ENCODE results near the gene RHOV.

The RHOV gene

DNA sequence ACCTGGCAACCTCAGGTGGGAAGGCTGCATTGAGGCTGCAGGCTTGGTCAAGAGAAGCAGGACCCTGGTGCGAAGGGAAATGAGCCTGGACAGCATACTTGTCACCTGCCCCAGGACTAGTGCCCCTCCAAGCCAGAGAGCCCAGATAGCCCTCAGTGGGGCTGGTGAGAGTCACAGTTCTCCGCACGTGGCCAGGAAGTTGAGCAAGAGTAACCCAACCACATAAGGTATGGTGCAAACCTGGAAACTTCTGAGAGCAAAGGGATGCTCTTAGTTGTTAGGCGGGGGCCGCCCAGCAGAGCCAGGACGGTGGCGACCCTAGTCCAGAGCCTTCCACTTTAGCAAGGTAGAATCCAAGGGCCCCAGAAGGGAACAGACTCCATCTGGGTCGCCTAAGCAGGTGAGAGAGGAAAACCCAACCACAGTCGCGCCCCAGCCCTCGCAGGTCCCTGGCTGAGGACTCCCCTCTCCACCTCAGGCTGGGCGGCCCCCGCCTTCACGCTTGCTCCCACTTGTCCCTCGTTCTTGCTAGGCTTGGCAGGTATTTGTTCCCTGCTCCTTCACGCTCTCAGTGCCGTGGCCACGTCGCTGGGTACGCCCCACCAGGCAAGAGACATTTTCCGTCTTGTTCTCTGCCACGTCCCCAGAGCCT lies 19.1 kb upstream of the RHOV start:
- H3K4me1 Mint-ChIP-seq (ENCODE audit: low read depth), result peaks cover 33% of the 10 kb centered on the region
- H3K9me3 Mint-ChIP-seq (ENCODE audit: low read depth), result no peaks in the 10 kb centered on the region
- H3K4me3 Mint-ChIP-seq, result peak overlapping the region; percentile 99
- no peaks in the 10 kb centered on the region for H3K36me3 Mint-ChIP-seq
- no peak overlapping the region for H3K27ac Mint-ChIP-seq
- H3K27me3 Mint-ChIP-seq, result no peaks in the 10 kb centered on the region

DNA sequence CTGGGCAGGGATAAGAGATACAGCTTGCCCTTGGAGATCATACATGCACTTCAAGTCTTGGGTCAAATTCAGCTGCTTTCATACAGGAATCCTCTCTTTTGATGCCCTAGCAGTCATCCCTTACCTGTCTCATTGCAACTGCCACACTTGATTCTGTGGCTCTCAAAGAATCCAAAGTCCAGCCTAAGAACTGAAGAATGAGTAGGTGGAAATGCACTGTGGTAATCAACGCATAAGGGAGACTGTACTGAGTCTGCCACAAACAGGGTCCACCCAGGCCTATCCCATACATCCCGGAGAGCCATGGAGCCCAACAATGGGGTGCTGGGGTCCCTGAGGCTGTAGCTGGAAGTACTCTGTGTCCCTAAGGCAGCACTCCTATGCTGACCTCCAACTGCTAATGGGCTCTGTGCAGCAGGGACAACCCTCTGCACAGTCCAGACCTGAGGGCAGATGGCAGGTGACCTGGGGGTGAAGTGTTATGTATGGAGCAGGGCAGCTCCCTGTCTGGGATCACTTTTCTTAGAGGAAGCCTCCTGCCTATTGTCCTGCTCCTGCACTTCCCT lies 18.5 kb upstream of the RHOV start:
- no peaks in the 10 kb centered on the region for H3K27me3 Mint-ChIP-seq
- no peaks in the 10 kb centered on the region for H3K9me3 Mint-ChIP-seq (ENCODE audit: low read depth)
- no peaks in the 10 kb centered on the region for H3K36me3 Mint-ChIP-seq
- H3K27ac Mint-ChIP-seq, result no peak overlapping the region
- H3K4me1 Mint-ChIP-seq (ENCODE audit: low read depth), result peaks cover 29% of the 10 kb centered on the region
- peak overlapping the region; percentile 35 for H3K4me3 Mint-ChIP-seq

DNA sequence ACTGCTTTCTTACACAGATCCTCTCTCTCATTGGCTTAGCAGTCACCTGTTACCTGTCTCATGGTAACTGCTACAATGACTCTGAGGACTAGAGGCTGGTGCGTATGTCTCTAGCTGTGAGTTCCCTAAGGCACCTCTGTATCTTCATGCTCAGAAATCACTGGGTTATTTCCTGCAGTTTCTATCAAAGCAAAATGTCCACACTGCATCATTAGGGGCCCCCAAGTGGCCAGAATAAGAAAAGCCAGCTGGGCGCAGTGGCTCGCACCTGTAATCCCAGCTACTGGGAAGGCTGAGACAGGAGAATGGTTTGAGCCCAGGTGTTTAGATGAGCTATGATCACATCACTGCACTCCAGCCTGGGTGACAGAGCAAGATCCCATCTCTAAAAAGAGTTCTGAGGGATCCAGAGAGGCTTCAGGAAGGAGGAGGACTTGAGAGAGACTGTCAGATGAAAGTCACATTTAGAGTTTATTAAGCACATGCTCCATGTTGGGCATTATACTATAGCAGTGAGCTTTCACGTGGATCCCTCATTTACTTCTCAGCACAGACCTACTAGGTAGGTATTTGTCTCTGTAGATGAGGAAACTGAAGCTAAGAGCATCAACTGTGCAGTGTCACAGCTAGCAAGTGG lies 17.9 kb upstream of the RHOV start:
- Mint-ChIP-seq H3K36me3 (no peaks in the 10 kb centered on the region), H3K27me3 (no peaks in the 10 kb centered on the region), H3K9me3 (ENCODE audit: low read depth) (no peaks in the 10 kb centered on the region), H3K4me1 (ENCODE audit: low read depth) (peaks cover 25% of the 10 kb centered on the region), H3K4me3 (no peak overlapping the region), H3K27ac (no peak overlapping the region)

DNA sequence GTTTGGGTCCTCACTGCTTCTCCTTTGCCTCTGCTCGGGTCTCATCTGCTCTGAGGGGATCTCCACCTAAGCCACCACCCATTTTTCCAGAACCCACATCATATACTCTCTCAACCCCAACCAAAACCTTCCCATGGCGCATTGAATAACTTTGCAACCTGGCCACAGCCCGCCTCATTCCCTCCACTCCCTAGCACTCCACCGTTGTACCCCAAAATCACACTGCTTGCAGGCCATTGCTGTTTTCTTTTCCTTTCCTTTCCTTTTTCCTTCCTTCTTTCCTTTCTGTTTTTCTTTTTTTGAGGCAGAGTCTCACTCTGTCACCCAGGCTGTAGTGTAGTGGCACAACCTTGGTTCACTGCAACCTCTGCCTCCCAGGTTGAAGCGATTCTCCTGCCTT lies 17.1 kb upstream of the RHOV start:
- no peaks in the 10 kb centered on the region for H3K36me3 Mint-ChIP-seq
- no peaks in the 10 kb centered on the region for H3K9me3 Mint-ChIP-seq (ENCODE audit: low read depth)
- H3K27me3 Mint-ChIP-seq, result no peaks in the 10 kb centered on the region
- peaks cover 26% of the 10 kb centered on the region for H3K4me1 Mint-ChIP-seq (ENCODE audit: low read depth)
- H3K4me3 Mint-ChIP-seq, result no peak overlapping the region
- no peak overlapping the region for H3K27ac Mint-ChIP-seq

- no peak overlapping the region for H3K4me3 Mint-ChIP-seq
- H3K4me1 Mint-ChIP-seq (ENCODE audit: low read depth), result peaks cover 23% of the 10 kb centered on the region
- H3K9me3 Mint-ChIP-seq (ENCODE audit: low read depth), result no peaks in the 10 kb centered on the region
- H3K27ac Mint-ChIP-seq, result no peak overlapping the region
- no peaks in the 10 kb centered on the region for H3K36me3 Mint-ChIP-seq
- H3K27me3 Mint-ChIP-seq, result no peaks in the 10 kb centered on the region
These were observed 15.1 kb upstream of the RHOV start for GRCh38 chr15:40889112-40889511.

DNA sequence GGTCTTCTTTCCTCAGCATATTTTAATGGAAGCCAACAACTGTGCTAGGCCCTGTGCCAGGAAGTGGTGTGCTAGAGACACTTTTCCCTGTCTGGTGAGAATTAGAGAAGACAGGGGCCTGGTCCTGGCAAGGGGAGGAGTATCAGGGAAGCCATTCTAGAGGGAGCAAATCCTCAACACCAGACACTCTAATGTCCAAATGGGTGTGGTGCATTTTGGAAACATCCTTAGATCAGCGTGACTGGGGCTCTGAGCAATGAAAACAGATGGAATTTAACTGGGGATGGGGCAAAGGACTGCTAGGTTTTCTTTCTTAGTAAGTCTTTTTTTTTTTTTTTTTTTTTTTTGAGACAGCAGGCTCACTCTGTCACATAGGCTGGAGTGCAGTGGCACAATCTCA lies 12.6 kb upstream of the RHOV start:
- H3K27ac Mint-ChIP-seq, result no peak overlapping the region
- H3K36me3 Mint-ChIP-seq, result no peaks in the 10 kb centered on the region
- peaks cover 15% of the 10 kb centered on the region for H3K4me1 Mint-ChIP-seq (ENCODE audit: low read depth)
- H3K9me3 Mint-ChIP-seq (ENCODE audit: low read depth), result no peaks in the 10 kb centered on the region
- H3K4me3 Mint-ChIP-seq, result no peak overlapping the region
- no peaks in the 10 kb centered on the region for H3K27me3 Mint-ChIP-seq

GRCh38 chr15:40881351-40881750 lies 7.3 kb upstream of the RHOV start:
- Mint-ChIP-seq H3K27me3 (no peaks in the 10 kb centered on the region), H3K27ac (no peak overlapping the region), H3K4me3 (no peak overlapping the region), H3K9me3 (ENCODE audit: low read depth) (no peaks in the 10 kb centered on the region), H3K36me3 (no peaks in the 10 kb centered on the region), H3K4me1 (ENCODE audit: low read depth) (peaks cover 25% of the 10 kb centered on the region)

GRCh38 chr15:40879609-40880008 lies 5.6 kb upstream of the RHOV start:
- H3K4me3 Mint-ChIP-seq, result no peak overlapping the region
- H3K36me3 Mint-ChIP-seq, result no peaks in the 10 kb centered on the region
- H3K27ac Mint-ChIP-seq, result no peak overlapping the region
- H3K9me3 Mint-ChIP-seq (ENCODE audit: low read depth), result no peaks in the 10 kb centered on the region
- H3K27me3 Mint-ChIP-seq, result peaks cover 2% of the 10 kb centered on the region
- peaks cover 17% of the 10 kb centered on the region for H3K4me1 Mint-ChIP-seq (ENCODE audit: low read depth)

DNA sequence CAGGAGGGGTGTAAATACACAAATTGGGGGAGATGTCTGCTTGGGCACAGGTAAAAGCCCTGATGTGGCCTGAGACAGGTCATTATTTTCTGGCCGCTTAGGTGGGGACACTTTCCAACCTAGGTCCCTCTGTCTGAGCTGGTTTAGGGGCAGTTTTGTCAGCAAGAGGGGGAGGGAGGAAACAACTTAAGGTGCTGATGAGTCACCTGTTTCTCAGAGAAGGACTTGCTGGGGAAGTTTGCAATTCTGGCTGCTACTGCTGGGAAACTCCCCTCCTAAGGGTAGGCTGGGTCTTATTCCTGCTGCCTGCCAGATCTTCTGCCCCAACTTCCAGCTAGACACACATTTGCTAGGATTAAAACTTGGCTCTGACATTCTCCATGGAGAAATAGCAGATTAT lies 4.8 kb upstream of the RHOV start:
- H3K9me3 Mint-ChIP-seq (ENCODE audit: low read depth), result no peaks in the 10 kb centered on the region
- H3K4me1 Mint-ChIP-seq (ENCODE audit: low read depth), result peaks cover 13% of the 10 kb centered on the region
- H3K4me3 Mint-ChIP-seq, result no peak overlapping the region
- H3K36me3 Mint-ChIP-seq, result no peaks in the 10 kb centered on the region
- H3K27me3 Mint-ChIP-seq, result peaks cover 2% of the 10 kb centered on the region
- H3K27ac Mint-ChIP-seq, result no peak overlapping the region

DNA sequence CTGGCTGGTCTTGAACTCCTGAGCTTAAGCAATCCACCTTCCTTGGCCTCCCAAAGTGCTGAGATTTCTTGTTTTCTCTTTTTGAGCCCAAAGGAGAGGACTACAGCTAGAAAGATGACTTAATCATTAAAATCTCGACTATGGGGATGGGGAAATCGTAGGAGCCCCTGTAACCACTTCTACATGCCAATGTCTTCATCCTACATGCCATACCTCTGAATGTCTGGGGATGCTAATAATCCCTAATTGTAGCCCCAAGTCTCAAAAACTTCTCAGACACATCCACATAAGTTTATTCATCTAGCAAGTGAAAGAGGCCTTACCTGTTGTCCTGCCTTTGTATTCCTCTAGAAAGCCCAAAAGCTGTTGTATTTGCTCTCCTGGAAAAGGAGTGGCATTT lies 3.7 kb upstream of the RHOV start:
- Mint-ChIP-seq H3K4me3 (no peak overlapping the region), H3K36me3 (no peaks in the 10 kb centered on the region), H3K27me3 (peaks cover 2% of the 10 kb centered on the region), H3K9me3 (ENCODE audit: low read depth) (no peaks in the 10 kb centered on the region), H3K4me1 (ENCODE audit: low read depth) (peaks cover 13% of the 10 kb centered on the region), H3K27ac (no peak overlapping the region)

DNA sequence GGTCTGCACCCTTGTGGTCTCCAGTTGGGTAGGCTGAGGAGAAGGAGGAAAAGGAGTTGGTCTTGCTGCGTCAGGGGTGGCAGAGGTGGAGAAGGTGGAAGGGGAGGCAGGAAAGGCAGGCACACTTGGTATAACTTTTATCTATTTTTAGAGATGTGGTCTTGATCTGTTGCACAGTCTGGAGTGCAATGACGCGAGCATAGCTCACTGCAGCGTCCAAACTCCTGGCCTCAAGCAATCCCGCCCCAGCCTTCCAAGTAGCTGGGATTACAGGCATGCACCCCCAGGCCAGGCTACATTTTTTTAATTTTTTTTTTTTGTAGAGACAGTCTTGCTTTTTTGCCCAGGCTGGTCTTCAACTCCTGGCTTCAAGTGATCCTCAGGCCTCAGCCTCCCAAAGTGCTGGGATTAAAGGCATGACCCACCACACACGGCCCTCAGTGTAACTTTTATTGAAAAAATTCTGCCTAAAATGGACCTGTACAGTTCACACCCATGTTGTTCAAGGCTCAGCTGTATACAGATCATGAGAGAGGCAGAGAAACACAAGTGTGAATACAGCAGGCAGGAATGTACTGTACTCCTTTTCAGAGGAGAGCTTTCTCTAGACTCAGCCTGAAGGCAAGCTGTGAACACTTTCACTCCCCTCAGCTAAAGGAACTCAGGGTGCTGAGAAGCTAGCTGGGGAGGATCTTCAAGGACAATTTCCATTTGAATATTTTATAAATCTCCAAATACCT lies 2.1 kb upstream of the RHOV start:
- Mint-ChIP-seq H3K4me3 (no peak overlapping the region), H3K9me3 (ENCODE audit: low read depth) (no peaks in the 10 kb centered on the region), H3K27ac (peak overlapping the region; percentile 50), H3K36me3 (no peaks in the 10 kb centered on the region), H3K4me1 (ENCODE audit: low read depth) (peaks cover 19% of the 10 kb centered on the region), H3K27me3 (peaks cover 2% of the 10 kb centered on the region)

GRCh38 chr15:40872791-40873693 lies 992 bp downstream of the RHOV start:
- Mint-ChIP-seq H3K4me3 (peak overlapping the region; percentile 76), H3K9me3 (ENCODE audit: low read depth) (no peaks in the 10 kb centered on the region), H3K27ac (no peak overlapping the region), H3K4me1 (ENCODE audit: low read depth) (peaks cover 10% of the 10 kb centered on the region), H3K27me3 (peaks cover 2% of the 10 kb centered on the region), H3K36me3 (no peaks in the 10 kb centered on the region)

DNA sequence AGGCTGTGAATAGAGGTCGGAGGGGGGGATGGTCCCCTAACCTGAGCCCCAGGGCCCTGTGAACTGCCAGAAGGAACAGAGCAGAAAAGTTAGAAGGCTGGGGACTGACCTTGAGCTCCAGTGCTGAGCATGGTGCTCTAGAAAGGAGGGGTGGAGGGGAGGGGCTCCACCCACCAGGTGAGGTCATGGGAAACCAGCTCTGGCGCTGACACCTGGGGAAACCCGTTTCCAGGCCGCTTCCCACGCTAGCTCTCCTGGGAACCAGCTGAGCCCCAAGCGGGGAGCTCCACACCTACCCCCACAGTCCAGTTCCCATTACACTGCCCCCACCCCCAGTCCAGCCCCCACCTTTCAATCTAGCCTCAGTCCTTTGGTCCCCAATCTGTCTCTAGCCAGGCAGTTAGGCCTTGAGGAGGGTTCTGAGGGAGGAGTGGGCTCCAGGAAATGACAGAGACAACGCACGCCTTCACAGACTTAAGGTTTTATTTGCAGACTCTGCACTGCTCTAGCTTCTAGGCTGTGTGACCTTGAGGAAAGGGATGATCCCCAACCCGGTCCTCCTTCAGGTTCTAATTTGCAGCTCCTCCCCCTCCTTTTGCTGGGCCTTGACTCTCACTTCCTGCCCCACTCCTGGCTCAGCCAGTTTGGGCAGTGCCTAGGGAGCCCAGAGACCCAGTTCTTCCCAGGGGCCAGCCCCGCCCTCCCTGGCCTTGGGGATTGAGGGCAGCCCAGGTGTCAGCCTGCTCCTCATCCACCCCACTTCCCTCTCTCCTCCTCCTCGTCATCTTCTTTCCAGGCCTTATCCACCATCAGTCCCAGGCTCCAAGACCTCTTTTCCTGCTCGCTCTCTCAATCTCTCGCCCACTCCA lies 2.1 kb downstream of the RHOV start:
- no peak overlapping the region for H3K27ac Mint-ChIP-seq
- peak overlapping the region; percentile 44 for H3K4me3 Mint-ChIP-seq
- no peaks in the 10 kb centered on the region for H3K9me3 Mint-ChIP-seq (ENCODE audit: low read depth)

GRCh38 chr15:40870716-40871115 lies 3.3 kb downstream of the RHOV start:
- Mint-ChIP-seq H3K4me1 (ENCODE audit: low read depth) (peaks cover 9% of the 10 kb centered on the region), H3K4me3 (no peak overlapping the region), H3K27ac (no peak overlapping the region), H3K9me3 (ENCODE audit: low read depth) (no peaks in the 10 kb centered on the region), H3K27me3 (no peaks in the 10 kb centered on the region), H3K36me3 (no peaks in the 10 kb centered on the region)

More for the DNA sequence above, 2.1 kb downstream of the RHOV start:
- peaks cover 10% of the 10 kb centered on the region for H3K4me1 Mint-ChIP-seq (ENCODE audit: low read depth)
- no peaks in the 10 kb centered on the region for H3K36me3 Mint-ChIP-seq
- H3K27me3 Mint-ChIP-seq, result peaks cover 2% of the 10 kb centered on the region

Measured in activated naive CD8-positive, alpha-beta T cell (primary cell).